ES-I3 (cell line): ENCODE results near the gene FAM53A.
"Not testable (repeated sequence)": the region's sequence is repeated elsewhere in the genome, so short reads cannot be mapped to it uniquely, and the experiment has no call there.

Experiments
- H3K36me3 ChIP-seq: 2 replicates; pipeline ENCODE4 v1.6.1; 2013; ENCODE audit warnings: mild to moderate bottlenecking, low read length, control low read depth, moderate library complexity; ENCODE audit not compliant: insufficient read depth
- H3K4me1 ChIP-seq: 2 replicates; pipeline ENCODE4 v1.6.1; 2013; ENCODE audit warnings: mild to moderate bottlenecking, control low read depth, low read length; ENCODE audit not compliant: insufficient read depth
- H3K9ac ChIP-seq: 2 replicates; pipeline ENCODE4 v1.6.1; 2013; ENCODE audit warnings: low read depth, mild to moderate bottlenecking, low read length, moderate library complexity
- H3K9me3 ChIP-seq: 2 replicates; pipeline ENCODE4 v1.6.1; 2013; ENCODE audit warnings: mild to moderate bottlenecking, low read length, moderate library complexity; ENCODE audit not compliant: control insufficient read depth, insufficient read depth

Gene FAM53A

GRCh38 chr4:1711055-1711570 lies 27.0 kb upstream of the FAM53A start:
- Histone ChIP-seq H3K9me3 (no peaks in the 10 kb centered on the region), H3K36me3 (0 out of 2 replicates have a peak, but pooled peaks cover 2% of the 10 kb centered on the region), H3K4me1 (peaks cover 4% of the 10 kb centered on the region; the same call in 1 of the 2 replicates), H3K9ac (peak overlapping the region; percentile 89)

GRCh38 chr4:1708581-1708980 lies 24.5 kb upstream of the FAM53A start:
- Histone ChIP-seq H3K9me3 (no peaks in the 10 kb centered on the region), H3K4me1 (no peaks in the 10 kb centered on the region), H3K36me3 (peaks cover 8% of the 10 kb centered on the region; the same call in 1 of the 2 replicates), H3K9ac (no peak overlapping the region)

GRCh38 chr4:1706358-1706757 lies 22.2 kb upstream of the FAM53A start:
- Histone ChIP-seq H3K9ac (no peak overlapping the region), H3K9me3 (no peaks in the 10 kb centered on the region), H3K36me3 (peaks cover 13% of the 10 kb centered on the region; the same call in 1 of the 2 replicates), H3K4me1 (no peaks in the 10 kb centered on the region)

GRCh38 chr4:1705732-1706131 lies 21.6 kb upstream of the FAM53A start:
- H3K9ac ChIP-seq = no peak overlapping the region
- H3K9me3 ChIP-seq = no peaks in the 10 kb centered on the region
- H3K4me1 ChIP-seq = no peaks in the 10 kb centered on the region
- peaks cover 16% of the 10 kb centered on the region; the same call in 1 of the 2 replicates for H3K36me3 ChIP-seq

GRCh38 chr4:1703867-1704266 lies 19.8 kb upstream of the FAM53A start:
- Histone ChIP-seq H3K9ac (no peak overlapping the region), H3K36me3 (peaks cover 17% of the 10 kb centered on the region; the same call in 1 of the 2 replicates), H3K4me1 (no peaks in the 10 kb centered on the region), H3K9me3 (no peaks in the 10 kb centered on the region)

- not testable (repeated sequence) for H3K4me1 ChIP-seq, H3K9me3 ChIP-seq, H3K9ac ChIP-seq
- peaks cover 17% of the 10 kb centered on the region; the same call in 1 of the 2 replicates for H3K36me3 ChIP-seq
These were observed 17.6 kb upstream of the FAM53A start for GRCh38 chr4:1701671-1702070.

GRCh38 chr4:1695913-1696312 lies 11.8 kb upstream of the FAM53A start:
- H3K9me3 ChIP-seq = no peaks in the 10 kb centered on the region
- no peak overlapping the region for H3K9ac ChIP-seq
- peaks cover 22% of the 10 kb centered on the region for H3K36me3 ChIP-seq
- H3K4me1 ChIP-seq = no peaks in the 10 kb centered on the region

GRCh38 chr4:1693131-1693896 lies 9.2 kb upstream of the FAM53A start:
- H3K36me3 ChIP-seq = peaks cover 19% of the 10 kb centered on the region
- H3K9me3 ChIP-seq = no peaks in the 10 kb centered on the region
- no peak overlapping the region for H3K9ac ChIP-seq
- no peaks in the 10 kb centered on the region for H3K4me1 ChIP-seq

- Histone ChIP-seq H3K9me3 (no peaks in the 10 kb centered on the region), H3K9ac (no peak overlapping the region), H3K36me3 (peaks cover 19% of the 10 kb centered on the region), H3K4me1 (no peaks in the 10 kb centered on the region)
These were observed 7.7 kb upstream of the FAM53A start for GRCh38 chr4:1691737-1692373.

GRCh38 chr4:1690698-1691097 lies 6.6 kb upstream of the FAM53A start:
- Histone ChIP-seq H3K36me3 (peaks cover 15% of the 10 kb centered on the region), H3K9ac (no peak overlapping the region), H3K9me3 (no peaks in the 10 kb centered on the region), H3K4me1 (no peaks in the 10 kb centered on the region)

- no peak overlapping the region for H3K9ac ChIP-seq
- peaks cover 2% of the 10 kb centered on the region; the same call in 1 of the 2 replicates for H3K36me3 ChIP-seq
- no peaks in the 10 kb centered on the region for H3K9me3 ChIP-seq
- peaks cover 7% of the 10 kb centered on the region for H3K4me1 ChIP-seq
These were observed 2.4 kb upstream of the FAM53A start for GRCh38 chr4:1686440-1687036.

GRCh38 chr4:1685235-1686150 lies 1.4 kb upstream of the FAM53A start:
- H3K4me1 ChIP-seq = peaks cover 7% of the 10 kb centered on the region

GRCh38 chr4:1684506-1685234 lies 557 bp upstream of the FAM53A start:
- H3K36me3 ChIP-seq = no peaks in the 10 kb centered on the region
- H3K9me3 ChIP-seq = no peaks in the 10 kb centered on the region
- H3K9ac ChIP-seq = peak overlapping the region; percentile 57; the same call in 1 of the 2 replicates
- peaks cover 7% of the 10 kb centered on the region for H3K4me1 ChIP-seq

More at GRCh38 chr4:1685235-1686150, 1.4 kb upstream of the FAM53A start:
- H3K9ac ChIP-seq = no peak overlapping the region; the same call in 1 of the 2 replicates
- H3K9me3 ChIP-seq = no peaks in the 10 kb centered on the region
- H3K36me3 ChIP-seq = no peaks in the 10 kb centered on the region
